A549 (cell line): ENCODE results near the gene ERAL1. TPM values are rescaled to one million over a fixed set of nuclear protein-coding genes. Genes with fewer than 3 reads are reported as not detected.

Experiments
- ATAC-seq, 2 experiments: fragments of 200-7000 bp in 1 of 2; fragments of >200 bp in 1 of 2; cut with Nextera tagmentation in 1 of 2; cut with Tn5 transposase in 1 of 2; 3 replicates each; pipeline versions ENCODE4 v1.8.0 to v1.9.1; 2018 to 2020; ENCODE audit warnings: mild to moderate bottlenecking in 1 of 2, moderate library complexity in 1 of 2
- CTCF ChIA-PET: fragments of 300-600 bp; sonication (Branson Sonifier 250); formaldehyde crosslinking; extraction: SDS; loops from one replicate; lab custom pipeline; 2021; ENCODE audit warnings: antibody characterized with exemption, inconsistent platforms; lab: Yijun Ruan, JAX
- POLR2A ChIA-PET: fragments of 350-600 bp; formaldehyde crosslinking; extraction: SDS; loops from one replicate; lab custom pipeline; 2021; ENCODE audit warnings: antibody characterized with exemption, inconsistent platforms; lab: Yijun Ruan, JAX
- DNase-seq, 2 experiments: peaks; one replicate each; pipeline versions ENCODE4 v3.0.0 to v3.0.0-alpha.2; 2011 to 2016; ENCODE audit warnings: low read depth in 1 of 2, low spot score in 1 of 2
- FAIRE-seq: peaks from 2 replicates; lab custom pipeline; 2011; peaks lifted over from hg19 to GRCh38; lab: Jason Lieb, UNC
- H3K27ac ChIP-seq, 2 experiments: fragments of >200 bp; sonication (Bioruptor Twin); formaldehyde crosslinking; 3 replicates each; pipeline ENCODE4 v1.5.1; 2016 to 2017
- H3K4me1 ChIP-seq: fragments of >200 bp; sonication (Bioruptor Twin); formaldehyde crosslinking; 3 replicates; pipeline ENCODE4 v1.6.1; 2016
- H3K4me2 ChIP-seq: fragments of >200 bp; sonication (Bioruptor Twin); formaldehyde crosslinking; 3 replicates; pipeline ENCODE4 v1.6.1; 2016
- H3K4me3 ChIP-seq: fragments of >200 bp; sonication (Bioruptor Twin); formaldehyde crosslinking; 3 replicates; pipeline ENCODE4 v1.5.1; 2016
- H3K9me3 ChIP-seq: fragments of >200 bp; sonication (Bioruptor Twin); formaldehyde crosslinking; 3 replicates; pipeline ENCODE4 v1.6.1; 2016
- BCL3 ChIP-seq: fragments of >200 bp; sonication (Bioruptor Twin); formaldehyde crosslinking; IDR thresholded peaks from 3 replicates; pipeline ENCODE4 v1.6.1; 2016
- CBX2 ChIP-seq: fragments of 200-600 bp; sonication (generic); IDR thresholded peaks from 2 replicates; pipeline ENCODE4 v1.6.1; 2016; ENCODE audit warnings: low read depth, mild to moderate bottlenecking, borderline replicate concordance
- CEBPB ChIP-seq, 2 experiments: fragments of >200 bp in 1 of 2; sonication (Bioruptor Twin) in 1 of 2; formaldehyde crosslinking in 1 of 2; IDR thresholded peaks; 2 replicates each; pipeline ENCODE4 v1.6.1; 2012 to 2016
- CHD4 ChIP-seq: fragments of 200-600 bp; sonication (generic); IDR thresholded peaks from 2 replicates; pipeline ENCODE4 v1.6.1; 2016; ENCODE audit warnings: antibody characterized with exemption, mild to moderate bottlenecking, borderline replicate concordance
- CTCF ChIP-seq: fragments of >200 bp; sonication (Bioruptor Twin); formaldehyde crosslinking; IDR thresholded peaks from 3 replicates; pipeline ENCODE4 v1.5.1; 2016
- EHMT2 ChIP-seq: fragments of 200-600 bp; sonication (generic); IDR thresholded peaks from 2 replicates; pipeline ENCODE4 v1.6.1; 2016; ENCODE audit warnings: antibody characterized with exemption, low read depth, mild to moderate bottlenecking, moderate library complexity
- ELK1 ChIP-seq: fragments of 150-350 bp; IDR thresholded peaks from 2 replicates; pipeline ENCODE4 v1.6.1; 2014; ENCODE audit warnings: low read depth, mild to moderate bottlenecking, low read length
- EP300 ChIP-seq, 2 experiments: fragments of >200 bp; sonication (Bioruptor Twin); formaldehyde crosslinking; IDR thresholded peaks; 2 replicates in 1 of 2; 3 replicates in 1 of 2; pipeline ENCODE4 v1.6.1; 2016 to 2017
- ESRRA ChIP-seq: fragments of 150-350 bp; IDR thresholded peaks from 2 replicates; pipeline ENCODE4 v1.6.1; 2014; ENCODE audit warnings: mild to moderate bottlenecking, low read length, borderline replicate concordance
- FOSB ChIP-seq: fragments of 250-450 bp; sonication (Bioruptor Pico); IDR thresholded peaks from 2 replicates; pipeline ENCODE4 v1.5.0; 2020; ENCODE audit warnings: mild to moderate bottlenecking, moderate library complexity
- HDAC2 ChIP-seq: fragments of 200-600 bp; sonication (generic); IDR thresholded peaks from 2 replicates; pipeline ENCODE4 v1.6.1; 2016
- HES2 ChIP-seq: fragments of >200 bp; sonication (Bioruptor Twin); formaldehyde crosslinking; IDR thresholded peaks from 2 replicates; pipeline ENCODE4 v1.6.1; 2016
- HMGXB4 ChIP-seq: fragments of 250-450 bp; sonication (Bioruptor Pico); IDR thresholded peaks from 2 replicates; pipeline ENCODE4 v1.5.0; 2021; ENCODE audit warnings: mild to moderate bottlenecking, moderate library complexity, borderline replicate concordance
- HOXA7 ChIP-seq: fragments of 250-450 bp; sonication (Bioruptor Pico); IDR thresholded peaks from 2 replicates; pipeline ENCODE4 v1.5.0; 2020; ENCODE audit warnings: mild to moderate bottlenecking, moderate library complexity
- HOXB13 ChIP-seq: fragments of 250-450 bp; sonication (Bioruptor Pico); IDR thresholded peaks from 2 replicates; pipeline ENCODE4 v1.5.0; 2020; ENCODE audit warnings: low read depth, mild to moderate bottlenecking, moderate library complexity
- JUN ChIP-seq, 2 experiments: fragments of >200 bp; sonication (Bioruptor Twin); formaldehyde crosslinking; IDR thresholded peaks; 2 replicates in 1 of 2; 3 replicates in 1 of 2; pipeline ENCODE4 v1.6.1; 2016 to 2017
- MAFK ChIP-seq: fragments of 450-650 bp; IDR thresholded peaks from 2 replicates; pipeline ENCODE4 v1.6.1; 2014; ENCODE audit not compliant: partially characterized antibody
- NPAS2 ChIP-seq: fragments of 250-450 bp; sonication (Bioruptor Pico); IDR thresholded peaks from 2 replicates; pipeline ENCODE4 v1.8.0; 2022; ENCODE audit warnings: mild to moderate bottlenecking, moderate library complexity, borderline replicate concordance
- PBX3 ChIP-seq: IDR thresholded peaks from 2 replicates; pipeline ENCODE4 v1.6.1; 2012
- PHF8 ChIP-seq: fragments of 200-600 bp; sonication (generic); IDR thresholded peaks from 2 replicates; pipeline ENCODE4 v1.6.1; 2016; ENCODE audit warnings: low read depth, mild to moderate bottlenecking, antibody characterized with exemption, moderate library complexity, borderline replicate concordance
- POLR2A ChIP-seq: IDR thresholded peaks from 2 replicates; pipeline ENCODE4 v1.6.1; 2012; ENCODE audit warnings: mild to moderate bottlenecking, low read length
- RFX5 ChIP-seq: fragments of 450-650 bp; IDR thresholded peaks from 2 replicates; pipeline ENCODE4 v1.7.1; 2014; ENCODE audit warnings: antibody characterized with exemption, mild to moderate bottlenecking, moderate library complexity
- SMC3 ChIP-seq: fragments of >200 bp; sonication (Bioruptor Twin); formaldehyde crosslinking; IDR thresholded peaks from 3 replicates; pipeline ENCODE4 v1.6.1; 2018; ENCODE audit warnings: inconsistent platforms
- ZSCAN20 ChIP-seq: fragments of 250-450 bp; sonication (Bioruptor Pico); IDR thresholded peaks from 2 replicates; pipeline ENCODE4 v1.8.0; 2022; ENCODE audit warnings: mild to moderate bottlenecking, moderate library complexity
- WGBS: methylation state at CpG from one replicate; pipeline ENCODE4 v1.1.6; 2017; ENCODE audit errors: missing lambda C conversion rate; 5-methylcytosine and 5-hydroxymethylcytosine counted together
- polyA plus RNA-seq, 4 experiments: library from polyadenylated mRNA; depleted of rRNA in 3 of 4; stranded (reverse); fragments of >200 nt; fragmentation: RNase III in 1 of 4; extraction: RNeasy Plus Mini Kit Qiagen cat#74134 plus additional on column Dnase treatment in 1 of 4; gene quantifications; 2 replicates in 3 of 4; 3 replicates in 1 of 4; pipeline ENCODE4 v1.2.3, GENCODE V29; 2011 to 2017
- TF ChIP-seq, protein P1 (sequence below): fragments of 250-450 bp; sonication (Bioruptor Pico); IDR thresholded peaks from 2 replicates; pipeline ENCODE4 v1.5.0; 2020; ENCODE audit warnings: low read depth, mild to moderate bottlenecking, moderate library complexity
- TF ChIP-seq, protein P2 (sequence below): IDR thresholded peaks from 2 replicates; pipeline ENCODE4 v1.6.1; 2012

The ERAL1 gene
- polyA plus RNA-seq, 2 of the 4 experiments (the other 2 are of a cell fraction), result 78.9 to 88.3 TPM

DNA sequence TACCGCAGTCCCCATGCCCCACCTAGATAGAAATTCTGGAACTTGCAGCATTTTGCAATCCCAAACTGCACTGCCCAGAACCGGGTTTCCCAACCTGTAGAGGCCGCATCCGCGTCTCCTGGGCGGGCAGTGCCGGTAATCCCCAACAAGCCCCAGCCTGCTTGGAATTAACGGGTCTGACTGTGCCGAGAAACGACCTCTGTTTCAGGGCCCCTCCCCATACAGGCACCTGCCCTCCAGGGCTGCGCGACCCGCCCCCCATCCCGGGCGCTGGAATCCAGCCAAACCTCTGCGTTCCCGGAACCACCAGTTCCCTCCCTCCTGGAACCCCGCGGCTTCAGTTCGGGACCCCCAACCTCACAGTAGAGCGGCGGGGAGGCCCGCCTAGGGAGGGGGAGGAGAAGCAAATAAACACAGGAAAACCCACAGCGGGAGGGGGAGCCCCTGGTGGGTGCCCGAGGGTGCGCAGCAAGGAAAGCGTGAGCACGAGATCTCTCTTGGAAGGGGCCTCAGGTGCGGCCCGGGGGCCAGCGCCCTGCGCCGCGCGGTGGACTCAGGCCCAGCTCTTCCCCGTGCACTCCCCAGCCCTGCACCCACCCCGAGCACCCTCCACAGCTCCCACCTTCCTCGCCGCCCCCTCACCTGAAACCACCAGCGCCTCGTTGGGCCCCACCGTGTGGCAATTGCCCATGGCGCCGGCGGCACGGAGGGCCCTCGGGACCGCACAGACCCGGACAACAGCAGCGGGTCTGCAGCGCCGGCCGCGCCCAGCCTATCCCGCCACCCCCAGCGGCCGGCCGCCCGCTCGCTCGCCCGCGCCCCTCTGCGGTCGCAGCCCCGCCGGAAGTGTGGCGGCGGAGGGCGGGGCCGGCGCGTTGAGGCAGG lies 42.3 kb downstream of the ERAL1 start, which contains the start of gene FLOT2:
Gene FLOT2, minus strand, starts transcription at position 850 of the 885 bp plus-strand sequence. Its CDS starts 159 bp downstream, at position 691.
- Histone ChIP-seq H3K4me3 (peak within 1 kb of the TSS; percentile 70), H3K27ac (peak within 1 kb of the TSS; percentile 87 to 97), H3K9me3 (no peaks in the 10 kb centered on the region), H3K4me1 (peaks cover 23% of the 10 kb centered on the region), H3K4me2 (peak within 1 kb of the TSS; percentile 84)
- 1% methylated on average over 28 of the region's 73 CpGs for WGBS
- CTCF ChIA-PET, result interaction anchor here (0.6 to 34.7 kb wide), 24 partner anchors 11 to 215 kb away, joined by 3 to 685 read pairs (median 5); partner anchors contain the start of genes NEK8 and TLCD1
- TF ChIP-seq HOXB13 (CRISPR knock-in tag) (no peak), HES2 (no peak), NPAS2 (CRISPR knock-in tag) (no peak), HMGXB4 (CRISPR knock-in tag) (0 out of 2 replicates have a peak, but pooled peaks have one; percentile 14), POLR2A (peak; percentile 78; the same call in 1 of the 2 replicates), EHMT2 (no peak), HDAC2 (no peak), CTCF (peak; percentile 38; the same call in 1 of the 3 replicates), PHF8 (peak; percentile 52; the same call in 1 of the 2 replicates), CEBPB (IDR thresholded peaks at IDR 0.05) (peak; percentile 76 to 78; a peak in 3 of 4 replicates), ELK1 (no peak), EP300 (IDR thresholded peaks at IDR 0.05) (no peak), SMC3 (0 out of 3 replicates have a peak, but pooled peaks have one; percentile 21), FOSB (CRISPR knock-in tag) (no peak), ESRRA (no peak), ZSCAN20 (CRISPR knock-in tag) (no peak), PBX3 (no peak; the same call in 1 of the 2 replicates), HOXA7 (CRISPR knock-in tag) (no peak), CBX2 (no peak), CHD4 (no peak), RFX5 (0 out of 2 replicates have a peak, but pooled peaks have one; percentile 20), BCL3 (peak; percentile 50; the same call in 1 of the 3 replicates), MAFK (no peak), JUN (IDR thresholded peaks at IDR 0.05) (peak; percentile 40 to 87; a peak in 3 of 5 replicates)
- TF ChIP-seq, protein P1, sequence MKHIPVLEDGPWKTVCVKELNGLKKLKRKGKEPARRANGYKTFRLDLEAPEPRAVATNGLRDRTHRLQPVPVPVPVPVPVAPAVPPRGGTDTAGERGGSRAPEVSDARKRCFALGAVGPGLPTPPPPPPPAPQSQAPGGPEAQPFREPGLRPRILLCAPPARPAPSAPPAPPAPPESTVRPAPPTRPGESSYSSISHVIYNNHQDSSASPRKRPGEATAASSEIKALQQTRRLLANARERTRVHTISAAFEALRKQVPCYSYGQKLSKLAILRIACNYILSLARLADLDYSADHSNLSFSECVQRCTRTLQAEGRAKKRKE (CRISPR knock-in tag), result no peak
- TF ChIP-seq, protein P2, sequence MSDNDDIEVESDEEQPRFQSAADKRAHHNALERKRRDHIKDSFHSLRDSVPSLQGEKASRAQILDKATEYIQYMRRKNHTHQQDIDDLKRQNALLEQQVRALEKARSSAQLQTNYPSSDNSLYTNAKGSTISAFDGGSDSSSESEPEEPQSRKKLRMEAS, result peak; percentile 3
- FAIRE-seq (no peak), DNase-seq (peak; percentile 36 to 55), ATAC-seq (peak; percentile 68 to 82)
- POLR2A ChIA-PET, result interaction anchor here (0.6 to 2.0 kb wide), 4 partner anchors 15 to 170 kb away, joined by 3 to 5 read pairs (median 4); partner anchors contain the start of gene PHF12
